ENCODE data around the gene PAFAH1B1. TPM values are rescaled to one million over a fixed set of nuclear protein-coding genes. Genes with fewer than 3 reads are reported as not detected.

Gene PAFAH1B1
- total RNA-seq, 4 donors from 2014 or later: 84.4 to 189 (median 159) TPM

DNA sequence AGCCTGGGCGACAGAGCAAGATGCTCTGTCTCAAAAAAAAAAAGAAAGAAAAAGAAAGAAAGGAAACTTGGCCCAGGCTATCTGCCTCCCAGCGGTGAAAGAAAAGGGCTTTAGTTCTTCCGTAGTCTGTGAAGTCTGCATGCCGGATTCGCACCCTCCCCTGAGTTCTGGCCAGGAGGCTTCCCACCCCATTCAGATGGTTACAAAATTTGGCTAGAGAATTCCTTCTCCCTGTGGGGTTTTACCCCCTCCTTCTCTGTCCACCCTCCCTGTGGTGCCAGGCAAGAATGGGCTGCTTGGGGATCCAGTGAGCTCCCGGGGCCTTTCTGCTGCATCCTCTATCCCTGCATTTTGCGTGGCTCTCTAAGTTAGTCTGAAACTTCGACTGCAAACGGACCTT lies 37.8 kb downstream of the PAFAH1B1 start:
- H3K27me3 ChIP-seq: no peaks in the 10 kb centered on the region
- H3K36me3 ChIP-seq: no peaks in the 10 kb centered on the region
- no peaks in the 10 kb centered on the region for H3K4me1 ChIP-seq
- DNase-seq: no peak
- no peak overlapping the region for H3K27ac ChIP-seq
- no peak for TF ChIP-seq POLR2A (IDR thresholded peaks at IDR 0.05)
- TF ChIP-seq, protein P1, sequence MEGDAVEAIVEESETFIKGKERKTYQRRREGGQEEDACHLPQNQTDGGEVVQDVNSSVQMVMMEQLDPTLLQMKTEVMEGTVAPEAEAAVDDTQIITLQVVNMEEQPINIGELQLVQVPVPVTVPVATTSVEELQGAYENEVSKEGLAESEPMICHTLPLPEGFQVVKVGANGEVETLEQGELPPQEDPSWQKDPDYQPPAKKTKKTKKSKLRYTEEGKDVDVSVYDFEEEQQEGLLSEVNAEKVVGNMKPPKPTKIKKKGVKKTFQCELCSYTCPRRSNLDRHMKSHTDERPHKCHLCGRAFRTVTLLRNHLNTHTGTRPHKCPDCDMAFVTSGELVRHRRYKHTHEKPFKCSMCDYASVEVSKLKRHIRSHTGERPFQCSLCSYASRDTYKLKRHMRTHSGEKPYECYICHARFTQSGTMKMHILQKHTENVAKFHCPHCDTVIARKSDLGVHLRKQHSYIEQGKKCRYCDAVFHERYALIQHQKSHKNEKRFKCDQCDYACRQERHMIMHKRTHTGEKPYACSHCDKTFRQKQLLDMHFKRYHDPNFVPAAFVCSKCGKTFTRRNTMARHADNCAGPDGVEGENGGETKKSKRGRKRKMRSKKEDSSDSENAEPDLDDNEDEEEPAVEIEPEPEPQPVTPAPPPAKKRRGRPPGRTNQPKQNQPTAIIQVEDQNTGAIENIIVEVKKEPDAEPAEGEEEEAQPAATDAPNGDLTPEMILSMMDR (IDR thresholded peaks at IDR 0.05): no peak
- no peak overlapping the region for H3K4me3 ChIP-seq
- intact Hi-C loops (cut with DNase I; ENCODE audit: low total_unique reads): no loop called here
- no peaks in the 10 kb centered on the region for H3K9me3 ChIP-seq

DNA sequence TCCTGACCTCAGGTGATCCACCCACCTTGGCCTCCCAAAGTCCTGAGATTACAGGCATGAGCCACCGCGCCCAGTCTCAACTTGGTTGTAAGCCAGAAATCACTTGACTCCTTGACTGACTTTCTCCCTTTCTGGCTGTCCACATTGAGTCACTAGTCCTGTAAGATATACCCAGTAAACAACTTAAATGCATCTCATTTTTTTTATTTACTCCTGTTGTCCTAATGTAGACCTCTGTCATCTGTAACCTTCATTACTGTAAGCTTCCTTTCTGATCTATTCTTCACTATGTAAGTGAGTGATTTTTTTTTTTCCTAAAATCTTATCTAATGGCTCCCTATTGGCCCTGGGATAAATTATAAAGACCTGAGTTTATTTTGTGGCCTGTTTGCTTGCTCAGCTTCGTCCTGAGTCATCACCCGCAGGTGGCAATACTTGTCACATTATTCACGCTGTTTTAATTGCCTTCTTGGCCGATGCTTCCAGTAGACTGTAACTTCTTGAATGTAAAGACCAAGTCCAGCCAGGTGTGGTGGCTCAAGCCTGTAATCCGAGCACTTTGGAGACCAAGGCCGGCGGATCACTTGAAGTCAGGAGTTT lies 41.0 kb downstream of the PAFAH1B1 start:
- TF ChIP-seq, protein P1 (IDR thresholded peaks at IDR 0.05): no peak
- TF ChIP-seq POLR2A (IDR thresholded peaks at IDR 0.05): no peak
- Histone ChIP-seq H3K4me1 (no peaks in the 10 kb centered on the region), H3K27ac (no peak overlapping the region), H3K27me3 (no peaks in the 10 kb centered on the region), H3K9me3 (no peaks in the 10 kb centered on the region), H3K4me3 (no peak overlapping the region), H3K36me3 (no peaks in the 10 kb centered on the region)
- intact Hi-C loops (cut with DNase I; ENCODE audit: low total_unique reads): no loop called here
- no peak for DNase-seq

DNA sequence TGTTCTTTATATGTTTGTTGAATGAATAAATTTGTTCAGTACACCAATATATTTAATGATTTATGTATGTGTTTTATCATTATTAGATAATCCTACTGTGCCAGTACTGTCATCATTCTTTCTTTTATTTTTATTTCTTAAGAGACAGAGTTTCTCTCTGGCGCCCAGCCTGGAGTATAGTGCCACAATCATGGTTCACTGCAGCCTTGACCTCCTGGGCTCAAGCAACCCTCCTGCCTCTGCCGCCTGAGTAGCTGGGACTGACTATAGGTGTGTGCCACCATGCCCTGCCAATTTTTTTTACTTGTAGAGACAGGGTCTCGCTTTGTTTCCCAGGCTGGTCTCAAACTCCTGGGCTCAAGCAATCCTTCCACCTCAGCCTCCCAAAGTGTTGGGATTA lies 41.8 kb downstream of the PAFAH1B1 start:
- no peaks in the 10 kb centered on the region for H3K4me1 ChIP-seq

DNA sequence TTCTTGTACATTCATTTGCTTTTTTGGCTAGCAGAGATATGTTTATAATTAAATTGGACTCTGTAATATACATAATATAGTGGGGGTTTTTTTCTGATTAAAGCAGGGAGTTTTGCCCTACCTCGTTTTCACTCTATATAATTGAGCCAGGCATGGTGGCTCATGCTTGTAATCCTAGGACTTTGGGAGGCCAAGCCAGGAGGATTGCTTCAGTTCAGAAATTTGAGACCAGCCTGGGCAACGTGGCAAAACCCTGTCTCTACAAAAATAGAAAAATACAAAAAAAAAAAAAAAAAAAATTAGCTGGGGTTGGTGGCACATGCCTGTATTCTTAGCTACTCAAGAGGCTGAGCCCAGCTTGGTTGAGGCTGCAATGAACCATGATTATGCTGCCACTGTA lies 42.2 kb downstream of the PAFAH1B1 start:
- Histone ChIP-seq H3K4me3 (no peak overlapping the region), H3K9me3 (no peaks in the 10 kb centered on the region), H3K36me3 (no peaks in the 10 kb centered on the region), H3K4me1 (no peaks in the 10 kb centered on the region), H3K27me3 (no peaks in the 10 kb centered on the region), H3K27ac (no peak overlapping the region)
- TF ChIP-seq POLR2A (IDR thresholded peaks at IDR 0.05): no peak
- TF ChIP-seq, protein P1 (IDR thresholded peaks at IDR 0.05): no peak
- DNase-seq: no peak
- intact Hi-C loops (cut with DNase I; ENCODE audit: low total_unique reads): no loop called here

More for the DNA sequence above, 41.8 kb downstream of the PAFAH1B1 start:
- H3K4me3 ChIP-seq: no peak overlapping the region
- no peak overlapping the region for H3K27ac ChIP-seq
- no peak for TF ChIP-seq POLR2A (IDR thresholded peaks at IDR 0.05)
- TF ChIP-seq, protein P1 (IDR thresholded peaks at IDR 0.05): no peak
- H3K9me3 ChIP-seq: no peaks in the 10 kb centered on the region
- no peaks in the 10 kb centered on the region for H3K27me3 ChIP-seq
- DNase-seq: no peak
- H3K36me3 ChIP-seq: no peaks in the 10 kb centered on the region
- intact Hi-C loops (cut with DNase I; ENCODE audit: low total_unique reads): no loop called here

DNA sequence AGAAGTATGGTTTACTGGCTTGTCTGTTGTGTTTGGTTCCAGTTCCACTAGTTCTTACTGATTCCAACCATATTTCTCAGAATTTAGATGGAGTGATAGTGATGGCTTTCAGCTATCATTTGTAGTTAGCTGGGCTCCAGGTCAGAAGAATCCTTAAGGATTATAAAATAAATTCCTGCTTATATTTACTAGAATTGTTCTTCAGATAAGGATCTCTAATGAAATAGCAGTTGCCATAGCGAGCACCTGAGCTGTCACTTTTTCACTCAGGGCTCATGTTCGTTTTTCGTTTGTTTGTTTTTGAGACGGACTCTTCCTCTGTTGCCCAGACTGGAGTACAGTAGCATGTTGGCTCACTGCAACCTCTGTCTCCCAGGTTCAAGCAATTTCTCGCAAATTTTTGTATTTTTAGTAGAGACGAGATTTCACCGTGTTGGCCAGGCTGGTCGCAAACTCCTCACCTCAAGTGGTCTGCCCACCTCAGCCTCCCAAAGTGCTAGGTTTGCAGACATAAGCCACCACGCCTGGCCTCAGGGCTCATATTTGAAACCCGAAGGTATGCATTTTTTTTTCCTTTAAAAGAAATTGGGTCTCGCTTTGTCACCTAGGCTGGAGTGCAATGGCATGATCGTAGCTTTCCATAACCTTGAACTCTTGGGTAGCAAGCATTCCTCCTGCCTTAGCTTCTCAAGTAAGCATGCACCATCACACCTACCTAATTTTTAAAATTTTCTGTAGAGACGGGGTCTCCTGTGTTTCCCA lies 42.9 kb downstream of the PAFAH1B1 start:
- Histone ChIP-seq H3K27me3 (no peaks in the 10 kb centered on the region), H3K9me3 (no peaks in the 10 kb centered on the region), H3K27ac (no peak overlapping the region), H3K36me3 (no peaks in the 10 kb centered on the region), H3K4me1 (no peaks in the 10 kb centered on the region), H3K4me3 (no peak overlapping the region)
- DNase-seq: no peak
- intact Hi-C loops (cut with DNase I; ENCODE audit: low total_unique reads): no loop called here
- TF ChIP-seq, protein P1 (IDR thresholded peaks at IDR 0.05): no peak
- no peak for TF ChIP-seq POLR2A (IDR thresholded peaks at IDR 0.05)
